GM10847 (cell line): ENCODE measurements around the gene ZBED5.

Experiments
- POLR2A ChIP-seq: IDR thresholded peaks from 2 replicates; pipeline ENCODE4 v1.6.1; 2011; ENCODE audit not compliant: insufficient read length; ENCODE audit errors: extremely low read depth

Gene ZBED5

GRCh38 chr11:10809373-10810160, 48.3 kb downstream of the ZBED5 start:
- TF ChIP-seq POLR2A = no peak

- TF ChIP-seq POLR2A = peak; percentile 99
Measured at GRCh38 chr11:10808553-10809372, 49.1 kb downstream of the ZBED5 start, which contains the start of gene EIF4G2. TSS of gene EIF4G2 (minus strand) at chr11:10808926.

- no peak for TF ChIP-seq POLR2A
Measured at GRCh38 chr11:10808235-10808552, 49.7 kb downstream of the ZBED5 start.

GRCh38 chr11:10807493-10808234, 50.2 kb downstream of the ZBED5 start:
- no peak for TF ChIP-seq POLR2A

- TF ChIP-seq POLR2A = no peak
Measured at GRCh38 chr11:10806206-10806605, 51.6 kb downstream of the ZBED5 start.

- no peak for TF ChIP-seq POLR2A
Measured at GRCh38 chr11:10805741-10806140, 52.1 kb downstream of the ZBED5 start.

GRCh38 chr11:10803676-10804075, 54.2 kb downstream of the ZBED5 start:
- TF ChIP-seq POLR2A = no peak
